ENCODE data around the gene C2orf92. TPM values are rescaled to one million over a fixed set of nuclear protein-coding genes. Genes with fewer than 3 reads are reported as not detected.

C2orf92 gene
- total and polyA plus RNA-seq, 2 donors (not counting 1 experiment from before 2014, with no cell fraction given), result 0.99 to 1.1 TPM

GRCh38 chr2:97732436-97733340 lies 63.2 kb downstream of the C2orf92 start:
- no peak for TF ChIP-seq EZH2 (IDR thresholded peaks at IDR 0.05; ENCODE audit: low read length, missing control alignments)
- TF ChIP-seq CTCF (conservative IDR thresholded peaks at IDR 0.05 in 1 of 2, IDR thresholded peaks at IDR 0.05 in 1 of 2; ENCODE audit: low read depth in 1 of 2, low read length in 2 of 2), result no peak
- no peak overlapping the region for H3K27ac ChIP-seq (ENCODE audit: insufficient read depth, low read length)
- no peak for DNase-seq (ENCODE audit: low read depth in 2 of 2)
- no peaks in the 10 kb centered on the region for H3K79me2 ChIP-seq (ENCODE audit: control insufficient read depth, insufficient read depth, low read length)
- H3K9me3 ChIP-seq (ENCODE audit: control insufficient read depth, insufficient read depth, low read depth, low read length), result no peaks in the 10 kb centered on the region
- H3K9ac ChIP-seq (ENCODE audit: insufficient read depth, low read length), result no peak overlapping the region
- H3K4me2 ChIP-seq (ENCODE audit: extremely low read depth, insufficient read depth, low read length), result no peak overlapping the region
- no peaks in the 10 kb centered on the region for H3K36me3 ChIP-seq (ENCODE audit: control insufficient read depth, insufficient read depth, low read length)
- H3K4me3 ChIP-seq (replicated peaks in 1 of 4; ENCODE audit: control extremely low read depth in 1 of 4, insufficient read depth in 1 of 4, low read depth in 3 of 4, low read length in 4 of 4), result no peak overlapping the region
- no peaks in the 10 kb centered on the region for H3K27me3 ChIP-seq (ENCODE audit: control insufficient read depth, insufficient read depth, low read length)
- H2AFZ ChIP-seq (ENCODE audit: low read length), result no peak overlapping the region
- no peaks in the 10 kb centered on the region for H4K20me1 ChIP-seq (ENCODE audit: control insufficient read depth, extremely low read depth, insufficient read depth, low read length)
- H3K4me1 ChIP-seq (ENCODE audit: control insufficient read depth, extremely low read depth, insufficient read depth, low read length), result no peaks in the 10 kb centered on the region

- Histone ChIP-seq H2AFZ (ENCODE audit: low read length) (no peak overlapping the region), H3K36me3 (ENCODE audit: control insufficient read depth, insufficient read depth, low read length) (no peaks in the 10 kb centered on the region)
Measured at GRCh38 chr2:97733341-97734035, 64.0 kb downstream of the C2orf92 start.

More at GRCh38 chr2:97733341-97734035, 64.0 kb downstream of the C2orf92 start:
- DNase-seq (ENCODE audit: low read depth in 2 of 2), result no peak
- H4K20me1 ChIP-seq (ENCODE audit: control insufficient read depth, extremely low read depth, insufficient read depth, low read length), result no peaks in the 10 kb centered on the region
- H3K27ac ChIP-seq (ENCODE audit: insufficient read depth, low read length), result no peak overlapping the region
- no peaks in the 10 kb centered on the region for H3K27me3 ChIP-seq (ENCODE audit: control insufficient read depth, insufficient read depth, low read length)
- no peaks in the 10 kb centered on the region for H3K79me2 ChIP-seq (ENCODE audit: control insufficient read depth, insufficient read depth, low read length)
- H3K9me3 ChIP-seq (ENCODE audit: control insufficient read depth, insufficient read depth, low read depth, low read length), result no peaks in the 10 kb centered on the region
- no peaks in the 10 kb centered on the region for H3K4me1 ChIP-seq (ENCODE audit: control insufficient read depth, extremely low read depth, insufficient read depth, low read length)
- no peak overlapping the region for H3K4me3 ChIP-seq (replicated peaks in 1 of 4; ENCODE audit: control extremely low read depth in 1 of 4, insufficient read depth in 1 of 4, low read depth in 3 of 4, low read length in 4 of 4)
- H3K4me2 ChIP-seq (ENCODE audit: extremely low read depth, insufficient read depth, low read length), result no peak overlapping the region
- TF ChIP-seq EZH2 (IDR thresholded peaks at IDR 0.05; ENCODE audit: low read length, missing control alignments) (no peak), CTCF (conservative IDR thresholded peaks at IDR 0.05 in 1 of 2, IDR thresholded peaks at IDR 0.05 in 1 of 2; ENCODE audit: low read depth in 1 of 2, low read length in 2 of 2) (no peak)
- no peak overlapping the region for H3K9ac ChIP-seq (ENCODE audit: insufficient read depth, low read length)

All from fibroblast of lung (primary cell).